UCSD-AML1 (cell line): ENCODE measurements around the gene ROPN1B.
"Not testable (repeated sequence)": the region's sequence is repeated elsewhere in the genome, so short reads cannot be mapped to it uniquely, and the experiment has no call there.

Source experiments
- DNase-seq: peaks from one replicate; lab custom pipeline; 2025; ENCODE audit not compliant: unreplicated experiment; lab: John Stamatoyannopoulos, UW

The ROPN1B gene

DNA sequence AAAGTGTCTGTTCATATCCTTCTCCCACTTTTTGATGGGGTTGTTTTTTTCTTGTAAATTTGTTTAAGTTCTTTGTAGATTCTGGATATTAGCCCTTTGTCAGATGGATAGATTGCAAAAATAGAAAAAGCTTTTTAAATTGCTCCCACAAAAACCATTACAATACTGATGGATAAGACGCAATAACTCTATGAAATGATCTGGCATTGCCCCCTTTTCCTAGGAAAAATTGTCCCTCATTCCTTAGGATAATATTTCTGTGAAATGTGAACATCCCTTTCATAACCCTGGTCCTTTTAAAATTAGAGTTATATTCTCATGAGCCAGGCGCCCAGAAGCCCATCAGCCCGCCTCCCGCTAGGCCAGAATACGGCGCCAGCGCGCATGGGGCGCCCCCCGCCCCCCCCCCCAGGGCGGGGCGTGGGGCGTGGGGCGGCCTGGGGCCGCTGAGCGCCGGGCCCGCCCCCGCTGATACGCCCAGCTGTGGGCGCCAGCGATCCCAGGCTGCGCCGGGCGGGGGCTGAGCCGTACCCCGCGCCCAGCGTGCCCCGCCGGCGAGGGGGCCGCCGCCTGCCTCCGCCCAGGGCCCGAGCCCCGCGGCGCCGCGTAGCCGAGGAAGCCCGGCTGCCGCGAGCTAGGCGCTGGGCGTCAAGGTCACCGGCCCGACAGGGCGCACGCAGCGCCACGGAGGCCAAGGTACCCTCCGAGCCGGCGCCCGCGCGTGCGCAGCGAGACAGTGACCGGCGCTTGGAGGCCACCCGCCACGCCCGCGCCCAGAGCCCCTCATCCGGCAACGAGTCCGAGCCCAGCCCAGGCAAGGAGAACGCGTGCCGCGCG, 11.1 kb upstream of the ROPN1B start:
- DNase-seq = no peak

DNA sequence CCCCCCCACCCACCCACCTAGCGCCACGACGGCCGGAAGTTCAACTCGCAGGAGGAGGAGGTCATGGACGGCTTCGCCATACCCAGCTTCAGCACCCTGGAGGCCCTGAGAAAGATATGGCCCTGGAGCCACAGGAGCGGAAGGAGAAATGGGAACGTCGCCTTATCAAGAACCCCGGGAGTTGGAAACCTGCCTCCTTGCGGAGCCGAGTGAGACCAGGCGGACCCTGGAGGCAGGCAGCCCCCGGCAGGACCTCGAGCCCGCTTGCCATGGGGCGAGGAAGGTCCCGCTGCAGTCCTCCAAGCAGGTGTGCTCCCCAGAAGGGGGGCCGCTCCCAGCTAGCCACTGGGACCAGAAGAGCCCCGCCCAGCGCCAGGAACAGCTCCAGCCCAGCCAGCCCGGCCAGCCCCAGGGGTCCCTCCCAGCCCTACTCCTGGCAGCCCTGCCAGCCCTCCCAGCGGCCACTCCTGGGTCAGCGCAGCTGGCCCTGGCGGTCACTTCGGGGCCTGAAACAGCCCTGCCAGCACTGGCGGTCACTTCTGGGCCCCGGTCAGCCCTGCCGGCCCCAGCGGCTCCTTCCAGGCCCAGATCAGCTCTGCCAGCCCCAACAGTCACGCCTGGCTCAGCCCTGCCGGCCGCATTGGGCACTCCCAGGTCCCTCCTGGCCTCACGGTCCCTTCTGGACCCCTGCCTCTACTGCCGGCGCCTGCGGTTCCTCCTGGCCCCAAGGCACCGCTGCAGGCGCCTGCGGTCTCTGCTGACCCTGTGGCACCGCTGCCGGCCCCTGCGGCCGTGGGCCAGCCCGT, 10.3 kb upstream of the ROPN1B start:
- no peak for DNase-seq

DNA sequence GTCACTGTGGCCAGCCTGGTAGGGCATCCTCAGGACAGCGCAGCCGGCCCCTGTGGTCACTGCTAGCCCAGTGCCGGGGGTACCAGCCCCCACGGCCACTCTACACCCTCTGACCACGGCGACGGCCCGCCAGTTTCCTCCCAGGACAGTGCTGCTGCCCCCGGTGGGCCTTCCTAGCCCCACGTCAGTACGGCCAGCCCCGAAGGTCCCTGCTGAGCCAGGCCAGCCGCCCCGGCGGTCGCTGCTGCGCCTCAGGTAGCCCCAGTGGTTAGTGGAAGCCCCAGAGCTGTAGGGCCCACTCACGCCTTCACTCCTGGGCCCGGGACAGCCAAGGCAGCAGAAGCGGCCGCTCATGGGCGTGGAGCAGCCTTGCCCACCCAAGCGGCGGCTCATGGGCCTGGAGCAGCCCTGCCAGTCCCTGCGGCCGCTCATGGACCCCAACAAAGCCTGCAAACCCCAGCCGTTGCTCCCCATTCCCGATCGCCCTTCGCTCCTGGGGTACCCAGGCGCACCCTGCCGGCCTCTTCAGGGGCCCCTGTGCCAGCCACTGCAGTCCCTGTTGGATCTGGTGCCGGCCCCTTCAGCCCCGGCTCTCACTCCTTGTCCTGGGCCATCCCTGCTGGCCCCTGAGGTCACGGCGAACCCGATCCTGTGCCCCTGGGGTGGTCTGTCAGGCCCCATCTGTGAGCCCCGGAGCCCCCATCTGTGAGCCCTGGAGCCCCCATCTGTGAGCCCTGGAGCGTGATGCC, 9.5 kb upstream of the ROPN1B start:
- DNase-seq = no peak

DNA sequence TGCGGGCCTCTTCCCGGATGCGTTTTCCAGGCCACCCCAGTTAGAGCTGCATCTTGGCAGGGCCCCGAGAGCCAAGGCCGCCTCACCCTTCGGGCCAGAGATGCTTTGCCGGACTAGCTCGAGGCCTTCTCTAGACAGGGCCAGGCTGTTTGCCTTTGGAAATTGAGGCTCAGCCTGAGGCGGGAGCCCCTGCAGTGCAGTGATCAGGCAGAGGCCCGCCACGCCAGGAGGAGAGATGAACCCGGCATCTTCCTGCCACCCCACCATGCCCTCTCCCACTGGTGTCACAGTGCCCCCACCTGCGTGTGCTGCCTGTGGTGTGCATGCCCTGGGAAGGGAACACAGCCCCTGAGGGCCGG, 8.9 kb upstream of the ROPN1B start:
- no peak for DNase-seq

DNA sequence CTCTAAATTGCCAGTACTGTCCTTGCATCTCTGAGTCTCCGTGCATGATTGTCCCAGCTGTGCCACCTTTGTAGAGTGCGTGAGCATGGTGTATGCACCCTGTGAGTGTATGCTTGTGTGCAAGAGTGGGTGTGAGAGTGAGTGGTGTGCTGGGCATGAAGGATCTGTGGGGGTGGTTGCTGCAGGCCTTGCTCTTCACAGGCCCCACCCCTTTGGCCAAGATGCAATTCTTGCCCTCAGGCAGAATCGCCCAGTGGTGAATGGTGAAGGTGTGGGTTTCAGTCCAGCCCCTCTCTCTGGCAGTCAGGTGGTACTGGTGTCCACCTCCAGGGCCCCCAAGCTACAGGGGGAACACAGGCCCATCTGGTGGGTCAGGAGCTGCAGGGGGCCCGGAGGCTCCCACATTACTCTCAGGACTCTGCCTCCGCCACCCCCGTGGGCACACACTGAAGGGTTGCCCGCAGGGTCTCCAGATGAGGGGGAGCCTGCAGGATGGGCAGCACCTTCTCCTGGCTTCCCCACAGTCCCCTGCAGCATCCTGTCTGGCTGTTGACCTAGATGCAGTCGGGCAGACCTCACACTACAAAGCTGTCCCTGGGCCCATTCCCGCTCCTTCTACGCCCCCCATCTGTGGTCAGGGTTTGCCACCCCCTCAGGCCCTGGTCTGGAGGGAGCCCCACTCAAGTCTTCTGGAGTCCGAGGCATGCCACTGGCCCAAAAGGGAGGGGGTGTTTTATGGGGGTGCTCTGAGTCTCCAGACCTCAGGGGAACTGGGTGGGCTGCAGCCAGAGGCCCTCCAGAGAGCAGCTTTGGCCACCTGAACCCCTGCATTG, 8.3 kb upstream of the ROPN1B start:
- DNase-seq = no peak

DNA sequence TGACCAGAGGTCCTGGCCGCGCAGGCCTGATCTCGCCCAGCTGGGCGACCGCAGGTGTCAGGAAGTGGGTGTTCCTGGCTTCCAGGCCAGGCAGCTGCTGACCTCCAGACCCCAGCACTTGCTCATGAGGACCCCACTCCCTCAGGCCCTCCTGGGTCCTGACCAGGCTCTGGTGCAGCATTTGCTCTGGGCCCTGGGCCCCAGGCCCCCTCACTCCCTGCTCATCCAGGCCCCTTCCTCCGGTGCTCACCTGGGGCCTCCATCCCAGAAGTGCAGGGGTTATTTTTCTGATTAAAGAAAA, 7.7 kb upstream of the ROPN1B start:
- no peak for DNase-seq

DNA sequence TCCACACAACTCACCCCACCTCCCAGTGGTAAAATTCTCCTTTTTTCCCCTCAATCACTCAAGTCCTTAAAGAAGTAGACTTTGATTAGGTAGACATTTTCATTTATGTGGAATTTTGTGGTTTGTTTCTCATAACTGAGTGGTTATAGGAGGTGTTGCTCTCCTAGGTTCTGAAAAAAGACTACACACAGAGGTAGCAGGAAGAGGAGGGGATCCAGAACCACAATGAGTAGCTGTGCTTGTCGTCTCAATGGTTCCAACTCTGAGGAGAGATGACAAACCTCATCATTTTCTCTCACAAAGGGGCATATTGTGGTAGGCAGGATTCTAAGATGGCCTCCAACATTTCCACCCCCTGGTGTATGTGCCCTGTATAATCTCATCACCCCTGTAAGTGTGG, 5.1 kb upstream of the ROPN1B start:
- DNase-seq = not testable (repeated sequence)

DNA sequence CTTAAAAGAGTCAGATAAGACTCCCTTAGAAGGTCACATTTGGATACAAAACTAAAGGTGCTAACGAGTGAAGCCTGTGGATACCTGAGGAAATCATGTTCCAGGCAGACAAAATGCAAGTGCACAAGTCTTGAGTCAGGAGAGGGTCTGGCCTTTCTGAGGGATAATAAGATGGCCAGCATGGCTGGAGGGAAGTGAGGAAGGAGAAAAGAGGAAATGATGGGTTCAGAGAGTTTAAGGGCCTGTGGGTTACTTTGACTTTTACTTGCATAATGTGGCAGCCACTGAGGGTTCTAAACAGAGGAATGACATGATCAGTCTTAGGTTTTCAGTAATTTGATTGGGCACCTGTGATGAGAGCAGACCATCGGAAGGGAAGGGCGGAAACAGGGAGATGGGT, 3.5 kb upstream of the ROPN1B start:
- no peak for DNase-seq

DNA sequence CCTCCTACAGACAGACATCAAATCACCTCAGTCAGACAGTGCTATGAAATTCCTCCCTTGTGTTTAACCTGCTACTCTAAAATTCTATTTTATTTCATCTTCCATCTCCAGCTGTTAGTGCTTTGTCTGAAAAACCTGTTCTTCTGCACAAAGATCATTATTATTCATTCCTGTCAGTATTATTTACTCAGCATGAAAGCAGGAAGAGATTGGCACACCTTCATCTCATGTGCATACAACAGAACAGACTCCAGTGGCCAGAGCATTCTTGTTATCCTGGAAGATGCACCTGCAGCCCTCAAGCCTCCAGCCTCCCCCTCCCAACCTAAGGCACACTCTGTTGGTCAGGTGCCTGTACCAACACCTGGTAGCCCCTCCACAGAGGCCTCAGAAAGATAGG, 1.8 kb upstream of the ROPN1B start:
- no peak for DNase-seq

DNA sequence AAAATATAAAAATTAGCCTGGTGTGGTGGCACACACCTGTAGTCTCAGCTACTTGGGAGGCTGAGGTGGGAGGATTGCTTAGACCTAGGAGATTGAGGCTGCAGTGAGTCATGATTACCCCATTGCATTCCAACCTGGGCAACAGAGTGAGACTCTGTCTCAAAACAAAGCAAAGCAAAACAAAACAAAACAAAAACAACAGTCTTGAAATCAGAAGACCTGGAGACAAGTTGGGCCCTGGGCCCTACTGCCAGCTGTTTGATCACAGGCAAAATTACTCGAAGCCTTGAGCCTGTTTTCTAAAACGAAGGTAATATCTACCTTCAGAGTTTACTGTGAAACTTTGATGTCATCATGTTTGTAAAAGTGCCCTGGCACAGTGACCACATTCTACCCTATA, 857 bp upstream of the ROPN1B start:
- not testable (repeated sequence) for DNase-seq

DNA sequence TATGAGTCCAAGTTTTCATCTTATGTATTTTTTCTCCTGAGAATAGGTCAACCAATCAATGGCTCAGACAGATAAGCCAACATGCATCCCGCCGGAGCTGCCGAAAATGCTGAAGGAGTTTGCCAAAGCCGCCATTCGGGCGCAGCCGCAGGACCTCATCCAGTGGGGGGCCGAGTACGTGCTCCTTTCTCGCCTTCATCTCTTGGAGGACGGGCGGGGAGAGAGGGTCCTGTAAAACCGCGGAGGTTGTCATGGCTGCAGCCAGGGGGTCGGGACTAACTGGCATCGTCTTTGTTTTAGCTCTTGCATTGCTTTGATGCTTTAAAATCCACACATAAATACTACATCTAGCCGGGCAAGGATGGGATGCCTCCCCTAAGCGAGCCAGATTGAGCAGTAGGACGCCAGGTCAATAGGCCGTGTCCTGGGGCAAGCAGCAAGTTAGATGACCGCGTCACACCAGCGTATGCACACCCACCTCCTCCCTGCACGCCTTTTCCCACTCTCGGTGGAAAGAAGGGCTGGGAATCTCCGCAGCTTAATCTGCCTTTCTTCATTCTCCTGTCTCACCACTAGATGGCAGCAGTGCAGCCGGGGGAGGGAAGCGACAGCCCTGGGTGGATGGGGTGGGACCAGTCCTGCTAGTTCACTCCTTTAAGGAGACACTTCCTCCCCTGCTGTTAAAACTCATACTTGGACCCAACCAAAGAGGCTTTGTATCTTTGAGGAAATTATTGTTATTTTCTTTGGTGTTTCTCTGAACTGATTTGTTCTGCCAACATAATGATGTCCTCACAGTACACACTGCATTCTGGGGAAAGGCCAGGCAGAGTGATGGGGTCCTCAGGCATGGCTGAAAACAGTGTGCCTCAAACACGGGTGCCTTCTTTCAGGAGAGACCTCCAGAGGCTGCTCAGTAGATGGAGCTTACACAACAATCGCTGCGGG, 3.3 kb downstream of the ROPN1B start:
- DNase-seq = not testable (repeated sequence)

DNA sequence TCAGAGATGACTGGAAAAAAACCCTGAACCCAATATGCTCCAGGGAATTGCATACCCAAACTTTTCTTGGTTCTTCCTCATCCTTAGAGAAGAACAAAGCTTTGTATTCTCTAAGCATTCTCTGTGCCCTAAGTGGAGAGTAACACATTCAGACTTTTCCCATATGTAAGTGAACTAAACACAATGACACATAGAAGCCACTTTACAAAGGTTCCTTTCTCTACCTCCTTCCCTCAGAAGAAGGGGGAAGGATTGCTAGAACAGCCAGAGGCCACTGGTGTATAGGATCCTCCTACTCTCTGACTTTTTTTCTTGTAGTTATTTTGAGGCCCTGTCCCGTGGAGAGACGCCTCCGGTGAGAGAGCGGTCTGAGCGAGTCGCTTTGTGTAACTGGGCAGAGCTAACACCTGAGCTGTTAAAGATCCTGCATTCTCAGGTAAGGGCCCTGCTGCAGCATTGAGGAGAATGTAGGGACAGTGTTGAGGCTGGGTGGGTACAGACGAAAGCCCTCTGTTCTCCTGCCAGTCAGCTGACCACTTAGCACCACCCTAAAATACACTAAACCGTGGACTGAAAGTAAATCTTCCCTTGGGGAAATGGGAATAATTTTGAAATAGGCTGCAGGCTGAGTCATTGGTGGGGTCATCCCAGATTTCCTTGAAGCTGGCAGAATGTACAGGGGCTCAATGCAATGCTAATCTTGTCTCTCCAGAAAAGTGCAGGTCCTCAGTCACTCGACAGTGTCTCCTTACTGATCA, 6.4 kb downstream of the ROPN1B start:
- not testable (repeated sequence) for DNase-seq

DNA sequence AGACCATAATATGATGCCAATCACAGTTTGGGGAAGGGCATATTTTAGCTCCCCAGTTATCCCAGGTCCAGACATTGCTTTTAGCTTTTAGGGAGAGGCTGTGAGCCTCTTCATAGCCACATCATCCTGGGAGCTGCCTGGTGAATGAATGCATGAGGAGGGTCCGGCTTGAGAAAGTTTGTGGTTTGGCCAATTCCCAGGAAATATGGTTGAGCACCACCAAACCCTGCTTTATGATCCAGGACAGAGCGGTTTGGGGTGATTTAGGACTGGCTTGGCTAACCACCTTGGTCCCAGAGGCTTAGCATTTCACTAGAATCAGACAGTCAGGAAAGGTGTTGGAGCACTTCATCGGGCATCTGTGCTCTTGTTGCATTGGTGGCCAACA, 7.0 kb downstream of the ROPN1B start:
- DNase-seq = not testable (repeated sequence)

DNA sequence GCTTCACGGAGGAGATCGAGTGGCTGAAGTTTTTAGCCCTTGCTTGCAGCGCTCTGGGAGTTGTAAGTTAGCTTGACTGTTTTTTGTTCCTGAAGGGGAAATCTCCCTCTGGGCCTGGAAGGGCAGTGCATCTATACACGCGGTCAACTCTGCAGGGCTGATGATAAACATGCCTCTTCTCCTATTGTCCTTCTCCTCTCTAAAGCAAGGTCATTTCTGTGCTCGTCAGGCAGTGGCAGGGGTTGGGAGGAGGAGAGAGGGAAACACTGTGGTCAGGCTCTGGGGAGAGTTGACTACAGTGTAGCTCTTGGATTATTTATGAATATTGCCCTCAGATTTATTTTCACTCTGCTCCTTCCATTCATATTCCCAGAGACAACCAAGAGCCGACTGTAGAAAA, 8.1 kb downstream of the ROPN1B start:
- not testable (repeated sequence) for DNase-seq

DNA sequence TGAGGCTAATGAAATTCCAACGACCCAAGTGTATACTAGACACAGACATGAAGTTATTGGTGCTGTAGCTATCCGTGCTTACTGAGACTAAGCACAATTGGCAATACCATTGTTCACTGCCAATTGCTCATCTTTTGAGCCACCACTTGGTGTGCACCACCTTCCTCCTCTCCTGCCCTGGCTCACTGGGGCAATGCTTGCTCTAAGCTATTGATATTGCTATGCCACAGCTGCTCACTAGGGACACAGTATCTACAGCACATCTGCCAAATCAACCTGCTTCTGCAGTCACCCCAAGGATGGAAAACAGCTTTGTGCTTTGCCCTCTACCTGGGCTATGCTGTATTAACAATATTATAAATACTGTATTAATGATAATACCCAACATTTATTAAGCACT, 16.0 kb downstream of the ROPN1B start:
- DNase-seq = not testable (repeated sequence)

DNA sequence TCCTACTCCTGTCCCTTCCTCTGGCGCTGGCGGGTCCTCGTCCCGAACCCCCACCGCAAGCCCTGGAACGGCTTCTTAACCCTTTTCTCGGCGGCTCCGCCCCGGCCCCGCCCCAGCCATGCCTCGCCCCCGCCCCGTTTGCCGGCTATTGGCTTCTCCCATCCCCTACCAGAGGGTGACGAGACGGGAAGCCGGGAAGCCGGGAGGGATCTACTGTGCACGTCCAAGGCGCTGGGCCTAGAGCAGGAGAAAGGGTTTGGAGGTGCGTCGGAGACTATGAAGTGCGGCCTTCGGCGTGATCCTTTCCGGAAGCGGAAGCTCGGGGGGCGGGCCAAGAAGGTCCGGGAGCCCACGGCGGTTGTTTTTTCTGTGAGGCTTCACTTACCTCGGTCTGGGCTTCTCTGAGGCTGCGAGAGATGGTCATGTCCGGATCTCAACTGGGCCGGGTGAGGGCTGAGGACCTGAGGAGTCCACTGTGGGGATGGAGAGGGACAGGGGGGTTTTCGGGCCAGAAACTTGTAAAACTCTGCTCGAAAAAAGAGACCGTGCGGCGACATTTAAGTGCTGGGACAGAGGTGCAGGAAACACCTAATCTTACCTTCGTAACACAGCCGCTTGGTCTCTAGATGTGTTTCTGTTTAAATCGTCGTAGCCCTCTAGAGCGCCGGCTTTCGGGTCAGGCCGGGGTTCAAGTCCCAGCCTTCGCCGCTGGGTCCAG, 21.4 kb downstream of the ROPN1B start:
- peak; percentile 45 for DNase-seq

DNA sequence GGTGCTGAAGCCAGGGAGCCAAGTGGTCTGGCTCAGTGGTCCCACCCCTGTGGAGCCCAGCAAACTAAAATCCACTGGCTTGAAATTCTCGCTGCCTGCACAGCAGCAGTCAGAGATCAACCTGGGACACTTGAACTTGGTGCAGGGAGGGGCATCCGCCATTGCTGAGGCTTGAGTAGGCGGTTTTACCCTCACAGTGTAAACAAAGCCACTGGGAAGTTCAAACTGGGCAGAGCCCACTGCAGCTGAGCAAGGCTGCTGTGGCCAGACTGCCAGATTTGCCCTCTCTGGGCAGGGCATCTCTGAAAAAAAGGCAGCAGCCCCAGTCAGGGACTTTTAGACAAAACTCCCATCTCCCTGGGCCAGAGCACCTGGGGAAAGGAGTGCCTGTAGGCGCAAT, 27.8 kb downstream of the ROPN1B start:
- DNase-seq = not testable (repeated sequence)

DNA sequence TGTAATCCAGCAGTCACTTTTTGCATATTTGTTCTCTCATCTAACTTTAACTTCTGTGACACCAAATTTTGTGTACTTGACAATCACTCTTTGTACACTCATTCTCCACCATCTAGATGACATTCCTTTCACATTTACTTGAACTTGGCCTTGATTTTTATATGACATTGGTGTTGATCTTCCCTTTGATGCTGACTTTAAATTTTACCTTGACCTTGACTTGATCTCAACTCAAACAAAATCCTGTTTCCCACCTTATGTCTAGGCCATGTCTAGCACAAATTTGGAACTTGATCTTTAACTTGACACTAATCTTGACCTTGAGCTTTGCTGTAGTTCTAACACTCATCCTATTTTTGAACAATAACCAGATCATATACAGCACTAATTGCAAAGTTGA, 33.2 kb downstream of the ROPN1B start:
- DNase-seq = no peak
